ENCODE measurements around the gene ULK2.

ULK2 gene

GRCh38 chr17:19812407-19812806 lies 55.3 kb downstream of the ULK2 start:
- no peak for TF ChIP-seq CTCF (IDR thresholded peaks at IDR 0.05; ENCODE audit: insufficient read depth, low read length, poor library complexity, severe bottlenecking)
- no peak for TF ChIP-seq EZH2phosphoT487 (conservative IDR thresholded peaks at IDR 0.05; ENCODE audit: low read length)

GRCh38 chr17:19805006-19805405 lies 62.7 kb downstream of the ULK2 start:
- TF ChIP-seq CTCF (IDR thresholded peaks at IDR 0.05; ENCODE audit: insufficient read depth, low read length, poor library complexity, severe bottlenecking), result no peak
- TF ChIP-seq EZH2phosphoT487 (conservative IDR thresholded peaks at IDR 0.05; ENCODE audit: low read length), result no peak
- H4K20me1 ChIP-seq (ENCODE audit: low read depth, low read length), result no peaks in the 10 kb centered on the region
- H3K27ac ChIP-seq (ENCODE audit: low read depth, low read length), result no peak overlapping the region
- H3K4me3 ChIP-seq (ENCODE audit: insufficient read depth, low read length, poor library complexity, severe bottlenecking), result no peak overlapping the region
- H3K9me3 ChIP-seq (ENCODE audit: insufficient read depth, low read length), result no peaks in the 10 kb centered on the region
- H3K79me2 ChIP-seq (ENCODE audit: insufficient read depth, low read length), result no peaks in the 10 kb centered on the region
- no peak overlapping the region for H3K4me2 ChIP-seq (ENCODE audit: low read depth, low read length, poor library complexity, severe bottlenecking)
- no peaks in the 10 kb centered on the region for H3K27me3 ChIP-seq (ENCODE audit: low read length)
- no peak overlapping the region for H2AFZ ChIP-seq (ENCODE audit: low read depth, low read length, severe bottlenecking)
- H3F3A ChIP-seq (ENCODE audit: insufficient read depth), result no peaks in the 10 kb centered on the region
- H3K36me3 ChIP-seq (ENCODE audit: low read length), result no peaks in the 10 kb centered on the region
- no peaks in the 10 kb centered on the region for H3K9me2 ChIP-seq (replicated peaks; ENCODE audit: insufficient read depth, low read length)
- no peak overlapping the region for H3K9ac ChIP-seq (ENCODE audit: low read length)

More at GRCh38 chr17:19812407-19812806, 55.3 kb downstream of the ULK2 start:
- H3K36me3 ChIP-seq (ENCODE audit: low read length), result no peaks in the 10 kb centered on the region
- no peaks in the 10 kb centered on the region for H3K27me3 ChIP-seq (ENCODE audit: low read length)
- no peak overlapping the region for H3K4me2 ChIP-seq (ENCODE audit: low read depth, low read length, poor library complexity, severe bottlenecking)
- no peaks in the 10 kb centered on the region for H4K20me1 ChIP-seq (ENCODE audit: low read depth, low read length)
- no peaks in the 10 kb centered on the region for H3K79me2 ChIP-seq (ENCODE audit: insufficient read depth, low read length)
- no peaks in the 10 kb centered on the region for H3F3A ChIP-seq (ENCODE audit: insufficient read depth)
- H2AFZ ChIP-seq (ENCODE audit: low read depth, low read length, severe bottlenecking), result no peak overlapping the region
- H3K27ac ChIP-seq (ENCODE audit: low read depth, low read length), result no peak overlapping the region
- H3K9me2 ChIP-seq (replicated peaks; ENCODE audit: insufficient read depth, low read length), result no peaks in the 10 kb centered on the region
- no peaks in the 10 kb centered on the region for H3K9me3 ChIP-seq (ENCODE audit: insufficient read depth, low read length)
- no peak overlapping the region for H3K9ac ChIP-seq (ENCODE audit: low read length)
- no peak overlapping the region for H3K4me3 ChIP-seq (ENCODE audit: insufficient read depth, low read length, poor library complexity, severe bottlenecking)

GRCh38 chr17:19800571-19800970 lies 67.2 kb downstream of the ULK2 start:
- H3K79me2 ChIP-seq (ENCODE audit: insufficient read depth, low read length), result no peaks in the 10 kb centered on the region
- H3K9me3 ChIP-seq (ENCODE audit: insufficient read depth, low read length), result peaks cover 8% of the 10 kb centered on the region; the same call in 1 of the 2 replicates
- H3K36me3 ChIP-seq (ENCODE audit: low read length), result no peaks in the 10 kb centered on the region
- H4K20me1 ChIP-seq (ENCODE audit: low read depth, low read length), result no peaks in the 10 kb centered on the region
- no peak overlapping the region for H3K4me3 ChIP-seq (ENCODE audit: insufficient read depth, low read length, poor library complexity, severe bottlenecking)
- H3K4me2 ChIP-seq (ENCODE audit: low read depth, low read length, poor library complexity, severe bottlenecking), result no peak overlapping the region
- no peaks in the 10 kb centered on the region for H3K27me3 ChIP-seq (ENCODE audit: low read length)
- H3K27ac ChIP-seq (ENCODE audit: low read depth, low read length), result no peak overlapping the region
- H3K9ac ChIP-seq (ENCODE audit: low read length), result no peak overlapping the region
- no peak overlapping the region for H2AFZ ChIP-seq (ENCODE audit: low read depth, low read length, severe bottlenecking)
- H3F3A ChIP-seq (ENCODE audit: insufficient read depth), result no peaks in the 10 kb centered on the region
- TF ChIP-seq CTCF (IDR thresholded peaks at IDR 0.05; ENCODE audit: insufficient read depth, low read length, poor library complexity, severe bottlenecking) (no peak), EZH2phosphoT487 (conservative IDR thresholded peaks at IDR 0.05; ENCODE audit: low read length) (no peak)
- H3K9me2 ChIP-seq (replicated peaks; ENCODE audit: insufficient read depth, low read length), result no peaks in the 10 kb centered on the region

All from SU-DHL-6 (cell line).